Natural killer cell treated with Interleukin-12 subunit alpha and Interleukin-12 subunit beta and Interleukin-15 and Interleukin-18, amount 100 ng/mL, for 72 hours (primary cell): Measurements from ENCODE around the gene EMC6. TPM values are rescaled to one million over a fixed set of nuclear protein-coding genes. Genes with fewer than 3 reads are reported as not detected.
A peak's percentile ranks its signal among the peaks of the same experiment; 100 is the strongest.

Source experiments
- ATAC-seq, 2 donors: fragments of 150-1000 bp; cut with Tn5 transposase in 1 of 2; sonication (Bioruptor Pico), chemical (Tn5 transposase) in 1 of 2; 2 replicates each; pipeline ENCODE4 v1.10.0; 2021
- DNase-seq: peaks from one replicate; pipeline ENCODE4 v3.0.0; 2022; ENCODE audit warnings: low spot score
- H3K27ac Mint-ChIP-seq, 2 donors: 1 replicate in 1 of 2; 2 replicates in 1 of 2; pipeline ENCODE4 v1.8.0; 2022; ENCODE audit warnings: mixed read lengths in 2 of 2, mild to moderate bottlenecking in 1 of 2, moderate library complexity in 1 of 2
- H3K27me3 Mint-ChIP-seq, 2 donors: 1 replicate in 1 of 2; 2 replicates in 1 of 2; pipeline ENCODE4 v1.8.0; 2022; ENCODE audit warnings: mixed read lengths in 2 of 2
- H3K36me3 Mint-ChIP-seq: one replicate; pipeline ENCODE4 v1.8.0; 2022; ENCODE audit warnings: mixed read lengths
- H3K4me1 Mint-ChIP-seq, 2 donors: 1 replicate in 1 of 2; 2 replicates in 1 of 2; pipeline ENCODE4 v1.8.0; 2022; ENCODE audit warnings: low read depth in 2 of 2, mixed read lengths in 2 of 2, mild to moderate bottlenecking in 1 of 2
- H3K4me3 Mint-ChIP-seq: one replicate; pipeline ENCODE4 v1.8.0; 2022; ENCODE audit warnings: mixed read lengths
- H3K9me3 Mint-ChIP-seq: 2 replicates; pipeline ENCODE4 v1.8.0; 2022; ENCODE audit warnings: mixed read lengths
- total RNA-seq, 2 donors: library from RNA; stranded (reverse); gene quantifications; one replicate each; pipeline ENCODE4 v1.2.3, GENCODE V29; 2022

The EMC6 gene
- total RNA-seq, 2 donors from 2014 or later, result 43.7 to 56.2 TPM

GRCh38 chr17:3679531-3680126, 11.0 kb downstream of the EMC6 start:
- Mint-ChIP-seq H3K36me3 (no peaks in the 10 kb centered on the region), H3K4me3 (peak overlapping the region; percentile 39), H3K9me3 (no peaks in the 10 kb centered on the region), H3K27ac (peak overlapping the region; percentile 65 to 82), H3K27me3 (no peaks in the 10 kb centered on the region), H3K4me1 (peaks cover 21 to 35% of the 10 kb centered on the region in 2 donors)
- ATAC-seq (peak in 1 of 2 donors; percentile 17), DNase-seq (no peak)

- H3K4me3 Mint-ChIP-seq, result no peak overlapping the region
- no peaks in the 10 kb centered on the region for H3K9me3 Mint-ChIP-seq
- peak overlapping the region; percentile 68 to 90 for H3K27ac Mint-ChIP-seq
- H3K4me1 Mint-ChIP-seq, result peaks cover 19 to 33% of the 10 kb centered on the region in 2 donors
- ATAC-seq (no peak), DNase-seq (no peak)
- H3K36me3 Mint-ChIP-seq, result no peaks in the 10 kb centered on the region
- H3K27me3 Mint-ChIP-seq, result no peaks in the 10 kb centered on the region
Measured at GRCh38 chr17:3681057-3681456, 12.4 kb downstream of the EMC6 start.

GRCh38 chr17:3681565-3681964, 13.0 kb downstream of the EMC6 start:
- H3K27ac Mint-ChIP-seq, result peak overlapping the region; percentile 68 to 90
- peaks cover 19 to 32% of the 10 kb centered on the region in 2 donors for H3K4me1 Mint-ChIP-seq
- no peak for ATAC-seq
- no peaks in the 10 kb centered on the region for H3K9me3 Mint-ChIP-seq
- DNase-seq, result no peak
- H3K36me3 Mint-ChIP-seq, result no peaks in the 10 kb centered on the region
- H3K27me3 Mint-ChIP-seq, result no peaks in the 10 kb centered on the region
- H3K4me3 Mint-ChIP-seq, result no peak overlapping the region

- Mint-ChIP-seq H3K27me3 (no peaks in the 10 kb centered on the region), H3K4me3 (no peak overlapping the region), H3K9me3 (no peaks in the 10 kb centered on the region), H3K36me3 (no peaks in the 10 kb centered on the region), H3K4me1 (peaks cover 19 to 32% of the 10 kb centered on the region in 2 donors), H3K27ac (peak overlapping the region; percentile 68 to 90)
- no peak for ATAC-seq
- DNase-seq, result no peak
Measured at GRCh38 chr17:3682033-3682432, 13.4 kb downstream of the EMC6 start.

- DNase-seq, result no peak
- Mint-ChIP-seq H3K9me3 (no peaks in the 10 kb centered on the region), H3K27ac (peak overlapping the region; percentile 68 to 90), H3K4me3 (peak overlapping the region; percentile 54), H3K27me3 (no peaks in the 10 kb centered on the region), H3K36me3 (no peaks in the 10 kb centered on the region), H3K4me1 (peaks cover 19 to 28% of the 10 kb centered on the region in 2 donors)
- peak; percentile 72 to 74 for ATAC-seq
Measured at GRCh38 chr17:3683054-3683511, 14.5 kb downstream of the EMC6 start.

GRCh38 chr17:3685174-3685573, 16.6 kb downstream of the EMC6 start:
- peak overlapping the region; percentile 12 to 25 for H3K27ac Mint-ChIP-seq
- no peaks in the 10 kb centered on the region for H3K27me3 Mint-ChIP-seq
- DNase-seq, result no peak
- peaks cover 4% of the 10 kb centered on the region for H3K36me3 Mint-ChIP-seq
- no peaks in the 10 kb centered on the region for H3K9me3 Mint-ChIP-seq
- no peak overlapping the region for H3K4me3 Mint-ChIP-seq
- ATAC-seq, result no peak
- peaks cover 24 to 29% of the 10 kb centered on the region in 2 donors for H3K4me1 Mint-ChIP-seq

- no peak for DNase-seq
- Mint-ChIP-seq H3K9me3 (no peaks in the 10 kb centered on the region), H3K27ac (peak overlapping the region; percentile 60 to 83), H3K27me3 (no peaks in the 10 kb centered on the region), H3K4me3 (peak overlapping the region; percentile 25), H3K4me1 (peaks cover 25 to 26% of the 10 kb centered on the region in 2 donors), H3K36me3 (peaks cover 16% of the 10 kb centered on the region)
- ATAC-seq, result no peak
Measured at GRCh38 chr17:3688027-3688553, 19.5 kb downstream of the EMC6 start.

GRCh38 chr17:3688852-3689261, 20.2 kb downstream of the EMC6 start:
- DNase-seq, result no peak
- peak overlapping the region; percentile 60 to 83 for H3K27ac Mint-ChIP-seq
- H3K27me3 Mint-ChIP-seq, result no peaks in the 10 kb centered on the region
- peaks cover 23 to 26% of the 10 kb centered on the region in 2 donors for H3K4me1 Mint-ChIP-seq
- H3K4me3 Mint-ChIP-seq, result peak overlapping the region; percentile 25
- peaks cover 20% of the 10 kb centered on the region for H3K36me3 Mint-ChIP-seq
- no peak for ATAC-seq
- no peaks in the 10 kb centered on the region for H3K9me3 Mint-ChIP-seq

GRCh38 chr17:3689262-3690093, 20.9 kb downstream of the EMC6 start:
- no peaks in the 10 kb centered on the region for H3K27me3 Mint-ChIP-seq
- ATAC-seq (no peak), DNase-seq (no peak)
- H3K27ac Mint-ChIP-seq, result peak overlapping the region; percentile 89 to 90
- peak overlapping the region; percentile 76 for H3K4me3 Mint-ChIP-seq
- no peaks in the 10 kb centered on the region for H3K9me3 Mint-ChIP-seq
- H3K4me1 Mint-ChIP-seq, result peaks cover 23 to 32% of the 10 kb centered on the region in 2 donors
- peaks cover 26% of the 10 kb centered on the region for H3K36me3 Mint-ChIP-seq

GRCh38 chr17:3690094-3690715, 21.6 kb downstream of the EMC6 start:
- H3K4me1 Mint-ChIP-seq, result peaks cover 25 to 34% of the 10 kb centered on the region in 2 donors
- no peaks in the 10 kb centered on the region for H3K27me3 Mint-ChIP-seq
- H3K4me3 Mint-ChIP-seq, result peak overlapping the region; percentile 76
- H3K9me3 Mint-ChIP-seq, result no peaks in the 10 kb centered on the region
- peaks cover 30% of the 10 kb centered on the region for H3K36me3 Mint-ChIP-seq
- DNase-seq (no peak), ATAC-seq (no peak)
- peak overlapping the region; percentile 90 to 92 for H3K27ac Mint-ChIP-seq

GRCh38 chr17:3691617-3692067, 23.0 kb downstream of the EMC6 start:
- Mint-ChIP-seq H3K36me3 (peaks cover 30% of the 10 kb centered on the region), H3K27me3 (no peaks in the 10 kb centered on the region), H3K9me3 (no peaks in the 10 kb centered on the region), H3K4me1 (peaks cover 23 to 40% of the 10 kb centered on the region in 2 donors), H3K4me3 (peak overlapping the region; percentile 67), H3K27ac (peak overlapping the region; percentile 90 to 92)
- DNase-seq (no peak), ATAC-seq (no peak)

GRCh38 chr17:3692346-3692745, 23.7 kb downstream of the EMC6 start:
- no peak for DNase-seq
- Mint-ChIP-seq H3K9me3 (no peaks in the 10 kb centered on the region), H3K4me1 (peaks cover 26 to 40% of the 10 kb centered on the region in 2 donors), H3K27me3 (no peaks in the 10 kb centered on the region), H3K27ac (peak overlapping the region; percentile 90 to 92), H3K36me3 (peaks cover 30% of the 10 kb centered on the region), H3K4me3 (peak overlapping the region; percentile 95)
- ATAC-seq, result no peak

GRCh38 chr17:3693141-3693540, 24.5 kb downstream of the EMC6 start:
- peaks cover 30% of the 10 kb centered on the region for H3K36me3 Mint-ChIP-seq
- no peaks in the 10 kb centered on the region for H3K27me3 Mint-ChIP-seq
- DNase-seq (no peak), ATAC-seq (no peak)
- no peaks in the 10 kb centered on the region for H3K9me3 Mint-ChIP-seq
- peaks cover 31 to 47% of the 10 kb centered on the region in 2 donors for H3K4me1 Mint-ChIP-seq
- H3K4me3 Mint-ChIP-seq, result peak overlapping the region; percentile 95
- H3K27ac Mint-ChIP-seq, result peak overlapping the region; percentile 90 to 92
